Stomach (tissue), 4 donors: ENCODE data around the gene ANKMY2.

Experiments used
- CTCF ChIP-seq, 7 experiments: fragments of 450-650 bp in 4 of 7; fragments of 200-600 bp in 3 of 7; sonication (generic) in 3 of 7; IDR thresholded peaks; one replicate each; pipeline ENCODE4 v1.5.1; 2016 to 2019; ENCODE audit warnings: antibody characterized with exemption in 7 of 7, control low read depth in 2 of 7, mild to moderate bottlenecking in 1 of 7
- EP300 ChIP-seq: sonication (generic); formaldehyde crosslinking; IDR thresholded peaks from one replicate; pipeline ENCODE4 v1.6.1; 2017; ENCODE audit warnings: antibody characterized with exemption
- POLR2A ChIP-seq, 4 donors: fragments of 450-650 bp; IDR thresholded peaks; one replicate each; pipeline ENCODE4 v1.6.1; 2016; ENCODE audit warnings: antibody characterized with exemption in 4 of 4, control low read depth in 2 of 4, mild to moderate bottlenecking in 1 of 4, moderate library complexity in 1 of 4

- no peak for TF ChIP-seq CTCF (IDR thresholded peaks at IDR 0.05)
- no peak for TF ChIP-seq POLR2A (IDR thresholded peaks at IDR 0.05)
- TF ChIP-seq EP300 = no peak
Measured at GRCh38 chr7:16668978-16669377, 23.4 kb upstream of the ANKMY2 start.
